NK-92 treated with Interleukin-12 subunit alpha and Interleukin-12 subunit beta, amount 100 ng/mL, for 24 hours (cell line): ENCODE measurements around the gene DAZ4.
"Not testable (repeated sequence)": the region's sequence is repeated elsewhere in the genome, so short reads cannot be mapped to it uniquely, and the experiment has no call there.

Source experiments
- DNase-seq: peaks from one replicate; lab custom pipeline; 2025; lab: John Stamatoyannopoulos, UW

DAZ4 gene, protein sequence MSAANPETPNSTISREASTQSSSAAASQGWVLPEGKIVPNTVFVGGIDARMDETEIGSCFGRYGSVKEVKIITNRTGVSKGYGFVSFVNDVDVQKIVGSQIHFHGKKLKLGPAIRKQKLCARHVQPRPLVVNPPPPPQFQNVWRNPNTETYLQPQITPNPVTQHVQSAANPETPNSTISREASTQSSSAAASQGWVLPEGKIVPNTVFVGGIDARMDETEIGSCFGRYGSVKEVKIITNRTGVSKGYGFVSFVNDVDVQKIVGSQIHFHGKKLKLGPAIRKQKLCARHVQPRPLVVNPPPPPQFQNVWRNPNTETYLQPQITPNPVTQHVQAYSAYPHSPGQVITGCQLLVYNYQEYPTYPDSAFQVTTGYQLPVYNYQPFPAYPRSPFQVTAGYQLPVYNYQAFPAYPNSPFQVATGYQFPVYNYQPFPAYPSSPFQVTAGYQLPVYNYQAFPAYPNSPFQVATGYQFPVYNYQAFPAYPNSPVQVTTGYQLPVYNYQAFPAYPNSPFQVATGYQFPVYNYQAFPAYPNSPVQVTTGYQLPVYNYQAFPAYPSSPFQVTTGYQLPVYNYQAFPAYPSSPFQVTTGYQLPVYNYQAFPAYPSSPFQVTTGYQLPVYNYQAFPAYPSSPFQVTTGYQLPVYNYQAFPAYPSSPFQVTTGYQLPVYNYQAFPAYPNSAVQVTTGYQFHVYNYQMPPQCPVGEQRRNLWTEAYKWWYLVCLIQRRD

DNA sequence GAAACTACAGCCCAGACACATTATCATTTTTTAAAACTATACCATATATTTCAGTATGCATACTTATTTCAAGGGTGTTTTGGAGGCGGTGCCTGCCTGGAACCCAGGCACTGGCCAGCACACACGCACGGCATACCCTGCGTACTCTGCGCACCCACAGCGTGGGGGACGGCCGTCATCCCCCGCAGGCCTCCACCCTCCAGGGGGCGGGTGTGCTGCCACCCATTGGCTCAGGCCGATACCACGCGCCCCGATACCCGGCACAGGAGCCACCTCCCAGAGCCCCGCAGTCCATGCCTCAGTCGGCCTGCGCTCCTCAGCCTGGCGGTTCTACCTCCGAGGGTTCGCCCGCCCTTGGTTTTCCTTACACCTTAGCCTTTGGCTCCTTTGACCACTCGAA is at the start of gene DAZ4:
DAZ4 (plus strand) TSS at position 301 of the 400 bp plus-strand sequence. CDS start 208 bp downstream, outside the sequence.
- not testable (repeated sequence) for DNase-seq

DNA sequence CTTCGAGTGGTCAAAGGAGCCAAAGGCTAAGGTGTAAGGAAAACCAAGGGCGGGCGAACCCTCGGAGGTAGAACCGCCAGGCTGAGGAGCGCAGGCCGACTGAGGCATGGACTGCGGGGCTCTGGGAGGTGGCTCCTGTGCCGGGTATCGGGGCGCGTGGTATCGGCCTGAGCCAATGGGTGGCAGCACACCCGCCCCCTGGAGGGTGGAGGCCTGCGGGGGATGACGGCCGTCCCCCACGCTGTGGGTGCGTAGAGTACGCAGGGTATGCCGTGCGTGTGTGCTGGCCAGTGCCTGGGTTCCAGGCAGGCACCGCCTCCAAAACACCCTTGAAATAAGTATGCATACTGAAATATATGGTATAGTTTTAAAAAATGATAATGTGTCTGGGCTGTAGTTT is 20.4 kb upstream of the DAZ4 start, which contains the start of gene DAZ3:
DAZ3 (minus strand) TSS at position 101 of the 400 bp plus-strand sequence. CDS start 208 bp downstream, outside the sequence.
- not testable (repeated sequence) for DNase-seq

DNA sequence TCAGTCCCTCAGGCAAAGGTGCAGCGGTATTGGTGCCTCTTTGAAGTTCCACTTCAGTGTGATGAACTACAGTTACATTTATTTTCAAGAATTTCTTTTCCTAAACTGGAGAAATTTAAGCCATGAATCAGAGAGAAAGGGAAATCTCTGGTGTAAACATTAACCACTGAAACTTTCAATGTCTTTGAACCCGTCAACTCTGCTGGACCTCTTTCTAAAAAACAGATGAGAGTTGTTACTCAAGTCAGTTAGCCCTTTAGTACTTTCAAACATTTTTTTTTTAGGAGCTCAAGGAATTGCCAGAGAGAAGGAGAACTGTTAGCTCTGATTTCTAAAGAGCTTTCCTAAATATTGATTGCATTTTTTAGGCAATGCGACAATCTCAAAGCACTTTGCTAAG is 11.9 kb upstream of the DAZ4 start:
- not testable (repeated sequence) for DNase-seq

DNA sequence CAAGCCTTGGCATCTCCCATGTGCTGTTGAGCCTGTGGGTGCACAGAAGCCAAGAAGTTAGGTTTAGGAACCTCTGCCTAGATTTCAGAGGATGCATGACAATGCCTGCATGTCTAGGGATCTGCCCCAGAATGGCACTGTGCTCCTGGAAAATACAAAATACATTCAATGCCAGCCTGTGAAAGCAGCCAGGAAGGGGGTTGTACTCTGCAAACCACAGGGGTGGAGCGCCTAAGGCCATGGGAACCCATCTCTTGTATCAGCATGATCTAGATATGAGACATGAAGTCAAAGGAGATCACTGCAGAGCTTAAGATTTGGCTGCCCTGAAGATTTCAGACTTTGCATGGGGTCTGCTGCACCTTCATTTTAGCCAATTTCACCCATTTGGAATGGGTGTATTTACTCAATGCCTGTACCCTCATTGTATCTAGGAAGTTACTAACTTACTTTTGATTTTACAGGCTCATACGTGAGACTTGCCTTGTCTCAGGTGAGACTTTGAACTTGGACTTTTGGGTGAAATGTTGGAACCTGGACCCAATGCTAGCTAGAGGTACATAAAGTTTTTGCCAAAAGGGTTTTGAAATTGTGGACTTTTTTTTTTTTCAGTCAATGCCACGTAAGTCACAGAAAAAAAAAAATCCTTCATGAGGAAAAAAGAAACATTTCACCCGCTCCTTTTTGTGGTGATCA is 9.4 kb upstream of the DAZ4 start:
- DNase-seq: not testable (repeated sequence)

DNA sequence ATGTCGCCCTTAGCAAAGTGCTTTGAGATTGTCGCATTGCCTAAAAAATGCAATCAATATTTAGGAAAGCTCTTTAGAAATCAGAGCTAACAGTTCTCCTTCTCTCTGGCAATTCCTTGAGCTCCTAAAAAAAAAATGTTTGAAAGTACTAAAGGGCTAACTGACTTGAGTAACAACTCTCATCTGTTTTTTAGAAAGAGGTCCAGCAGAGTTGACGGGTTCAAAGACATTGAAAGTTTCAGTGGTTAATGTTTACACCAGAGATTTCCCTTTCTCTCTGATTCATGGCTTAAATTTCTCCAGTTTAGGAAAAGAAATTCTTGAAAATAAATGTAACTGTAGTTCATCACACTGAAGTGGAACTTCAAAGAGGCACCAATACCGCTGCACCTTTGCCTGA is 8.7 kb upstream of the DAZ4 start:
- not testable (repeated sequence) for DNase-seq
